ENCODE measurements around the gene COL27A1.

- TF ChIP-seq CTCF (IDR thresholded peaks at IDR 0.05) (no peak), EZH2 (IDR thresholded peaks at IDR 0.05) (no peak)
Observed at GRCh38 chr9:114249424-114250234, 94.3 kb downstream of the COL27A1 start.
